Measurements from ENCODE around the gene OR2F2. TPM values are rescaled to one million over a fixed set of nuclear protein-coding genes. Genes with fewer than 3 reads are reported as not detected.

Gene OR2F2
- total RNA-seq, 2 experiments from 2014 or later, result not detected

GRCh38 chr7:143954544-143954943 is 19.5 kb downstream of the OR2F2 start, which contains the start of gene OR2F1:
Gene OR2F1, plus strand, starts transcription at chr7:143954844. Its CDS starts 5,127 bp downstream, at chr7:143959971.
- H2AFZ ChIP-seq (ENCODE audit: low read length), result no peak within 1 kb of the TSS
- CTCF ChIA-PET (ENCODE audit: unreplicated experiment), result no interaction called here
- no peaks in the 10 kb centered on the region for H3K36me3 ChIP-seq (ENCODE audit: insufficient read depth, low read length)
- intact Hi-C loops (cut with micrococcal nuclease; ENCODE audit: unreplicated experiment), result no loop called here
- TF ChIP-seq CTCF (conservative IDR thresholded peaks at IDR 0.05; ENCODE audit: low read length), result no peak
- no peak for TF ChIP-seq EZH2phosphoT487 (IDR thresholded peaks at IDR 0.05; ENCODE audit: borderline replicate concordance, low read depth, low read length)
- no peak within 1 kb of the TSS for H3K4me3 ChIP-seq (ENCODE audit: low read depth, low read length, poor library complexity, severe bottlenecking)
- H3K4me1 ChIP-seq (ENCODE audit: insufficient read depth, low read length, poor library complexity, severe bottlenecking), result no peaks in the 10 kb centered on the region
- POLR2A ChIA-PET, result no interaction called here
- no TSS peak for BruUV-seq (replicated peaks)
- no peak within 1 kb of the TSS for H3K4me2 ChIP-seq (ENCODE audit: low read length)
- H3K9me2 ChIP-seq (ENCODE audit: insufficient read depth, low read length), result no peaks in the 10 kb centered on the region
- no peaks in the 10 kb centered on the region for H3K9me3 ChIP-seq (ENCODE audit: low read length)
- H3K79me2 ChIP-seq (ENCODE audit: insufficient read depth, low read depth, low read length), result no peaks in the 10 kb centered on the region
- no peaks in the 10 kb centered on the region for H4K20me1 ChIP-seq (ENCODE audit: insufficient read depth, low read length)
- H3K27ac ChIP-seq (ENCODE audit: low read depth, low read length, poor library complexity, severe bottlenecking), result no peak within 1 kb of the TSS
- DNase-seq (ENCODE audit: low spot score), result no peak

- no peak for DNase-seq (ENCODE audit: low spot score)
- no peaks in the 10 kb centered on the region for H3K9me2 ChIP-seq (ENCODE audit: insufficient read depth, low read length)
- H3K27ac ChIP-seq (ENCODE audit: low read depth, low read length, poor library complexity, severe bottlenecking), result no peak overlapping the region
- intact Hi-C loops (cut with micrococcal nuclease; ENCODE audit: unreplicated experiment), result no loop called here
- CTCF ChIA-PET (ENCODE audit: unreplicated experiment), result no interaction called here
- no peaks in the 10 kb centered on the region for H3K9me3 ChIP-seq (ENCODE audit: low read length)
- no peaks in the 10 kb centered on the region for H4K20me1 ChIP-seq (ENCODE audit: insufficient read depth, low read length)
- no peak overlapping the region for H3K4me3 ChIP-seq (ENCODE audit: low read depth, low read length, poor library complexity, severe bottlenecking)
- no peaks in the 10 kb centered on the region for H3K36me3 ChIP-seq (ENCODE audit: insufficient read depth, low read length)
- no peak overlapping the region for H2AFZ ChIP-seq (ENCODE audit: low read length)
- H3K4me2 ChIP-seq (ENCODE audit: low read length), result no peak overlapping the region
- H3K79me2 ChIP-seq (ENCODE audit: insufficient read depth, low read depth, low read length), result no peaks in the 10 kb centered on the region
- no peaks in the 10 kb centered on the region for H3K4me1 ChIP-seq (ENCODE audit: insufficient read depth, low read length, poor library complexity, severe bottlenecking)
- POLR2A ChIA-PET, result no interaction called here
- BruUV-seq (replicated peaks), result no TSS peak
- TF ChIP-seq EZH2phosphoT487 (IDR thresholded peaks at IDR 0.05; ENCODE audit: borderline replicate concordance, low read depth, low read length) (no peak), CTCF (conservative IDR thresholded peaks at IDR 0.05; ENCODE audit: low read length) (no peak)
These were observed 23.7 kb downstream of the OR2F2 start for GRCh38 chr7:143958781-143959180.

GRCh38 chr7:143960813-143961610 is 26.0 kb downstream of the OR2F2 start:
- no peak overlapping the region for H3K27ac ChIP-seq (ENCODE audit: low read depth, low read length, poor library complexity, severe bottlenecking)
- no peaks in the 10 kb centered on the region for H3K9me2 ChIP-seq (ENCODE audit: insufficient read depth, low read length)
- H3K4me3 ChIP-seq (ENCODE audit: low read depth, low read length, poor library complexity, severe bottlenecking), result no peak overlapping the region
- ChIA-PET POLR2A (no interaction called here), CTCF (ENCODE audit: unreplicated experiment) (interaction anchor here (0.7 kb wide), 1 partner anchor 20 kb away, joined by 4 read pairs; no protein-coding TSS in a partner anchor)
- H2AFZ ChIP-seq (ENCODE audit: low read length), result no peak overlapping the region
- no peaks in the 10 kb centered on the region for H3K36me3 ChIP-seq (ENCODE audit: insufficient read depth, low read length)
- no peak for DNase-seq (ENCODE audit: low spot score)
- H3K9me3 ChIP-seq (ENCODE audit: low read length), result no peaks in the 10 kb centered on the region
- no peak for TF ChIP-seq CTCF (conservative IDR thresholded peaks at IDR 0.05; ENCODE audit: low read length)
- TF ChIP-seq EZH2phosphoT487 (IDR thresholded peaks at IDR 0.05; ENCODE audit: borderline replicate concordance, low read depth, low read length), result no peak
- H3K79me2 ChIP-seq (ENCODE audit: insufficient read depth, low read depth, low read length), result no peaks in the 10 kb centered on the region
- H3K4me1 ChIP-seq (ENCODE audit: insufficient read depth, low read length, poor library complexity, severe bottlenecking), result no peaks in the 10 kb centered on the region
- H3K4me2 ChIP-seq (ENCODE audit: low read length), result no peak overlapping the region
- BruUV-seq (replicated peaks), result no TSS peak
- intact Hi-C loops (cut with micrococcal nuclease; ENCODE audit: unreplicated experiment), result no loop called here
- no peaks in the 10 kb centered on the region for H4K20me1 ChIP-seq (ENCODE audit: insufficient read depth, low read length)

Data from OCI-LY7 (cell line).